ENCODE results near the gene UBE2E1.

UBE2E1 gene

GRCh38 chr3:23761440-23761896, 44.3 kb upstream of the UBE2E1 start:
- no peak overlapping the region for H3K4me3 ChIP-seq (ENCODE audit: low read depth, low read length)
- DNase-seq (ENCODE audit: low read depth): peak; percentile 82
- TF ChIP-seq MAX (IDR thresholded peaks at IDR 0.05; ENCODE audit: low read depth, low read length): no peak
- peak; percentile 39 for TF ChIP-seq CTCF (IDR thresholded peaks at IDR 0.05; ENCODE audit: low read depth, low read length)

- no peak overlapping the region for H3K4me3 ChIP-seq (ENCODE audit: low read depth, low read length)
- DNase-seq (ENCODE audit: low read depth): no peak
- TF ChIP-seq MAX (IDR thresholded peaks at IDR 0.05; ENCODE audit: low read depth, low read length) (no peak), POLR2A (IDR thresholded peaks at IDR 0.05; ENCODE audit: extremely low read depth, insufficient read length) (no peak), MYC (IDR thresholded peaks at IDR 0.05; ENCODE audit: low read depth, low read length) (no peak), CTCF (IDR thresholded peaks at IDR 0.05; ENCODE audit: low read depth, low read length) (no peak)
Observed at GRCh38 chr3:23762214-23762613, 43.5 kb upstream of the UBE2E1 start.

GRCh38 chr3:23762759-23763477, 42.8 kb upstream of the UBE2E1 start:
- peak; percentile 49 for DNase-seq (ENCODE audit: low read depth)
- no peak for TF ChIP-seq MAX (IDR thresholded peaks at IDR 0.05; ENCODE audit: low read depth, low read length)
- TF ChIP-seq MYC (IDR thresholded peaks at IDR 0.05; ENCODE audit: low read depth, low read length): no peak
- no peak for TF ChIP-seq CTCF (IDR thresholded peaks at IDR 0.05; ENCODE audit: low read depth, low read length)
- TF ChIP-seq POLR2A (IDR thresholded peaks at IDR 0.05; ENCODE audit: extremely low read depth, insufficient read length): no peak
- no peak overlapping the region for H3K4me3 ChIP-seq (ENCODE audit: low read depth, low read length)

GRCh38 chr3:23764407-23764806, 41.3 kb upstream of the UBE2E1 start:
- no peak overlapping the region for H3K4me3 ChIP-seq (ENCODE audit: low read depth, low read length)
- TF ChIP-seq POLR2A (IDR thresholded peaks at IDR 0.05; ENCODE audit: extremely low read depth, insufficient read length) (no peak), CTCF (IDR thresholded peaks at IDR 0.05; ENCODE audit: low read depth, low read length) (no peak), MAX (IDR thresholded peaks at IDR 0.05; ENCODE audit: low read depth, low read length) (no peak), MYC (IDR thresholded peaks at IDR 0.05; ENCODE audit: low read depth, low read length) (no peak)
- DNase-seq (ENCODE audit: low read depth): no peak

GRCh38 chr3:23767546-23767945, 38.2 kb upstream of the UBE2E1 start:
- no peak overlapping the region for H3K4me3 ChIP-seq (ENCODE audit: low read depth, low read length)
- no peak for TF ChIP-seq CTCF (IDR thresholded peaks at IDR 0.05; ENCODE audit: low read depth, low read length)
- TF ChIP-seq MYC (IDR thresholded peaks at IDR 0.05; ENCODE audit: low read depth, low read length): no peak
- no peak for TF ChIP-seq MAX (IDR thresholded peaks at IDR 0.05; ENCODE audit: low read depth, low read length)
- TF ChIP-seq POLR2A (IDR thresholded peaks at IDR 0.05; ENCODE audit: extremely low read depth, insufficient read length): no peak
- peak; percentile 24 for DNase-seq (ENCODE audit: low read depth)

Measured in NB4 (cell line).